ENCODE measurements around the gene CREB5. TPM values are rescaled to one million over a fixed set of nuclear protein-coding genes. Genes with fewer than 3 reads are reported as not detected.

CREB5 gene
- total and polyA plus RNA-seq, 8 donors, result 2.5 to 11.5 (median 3.6) TPM

DNA sequence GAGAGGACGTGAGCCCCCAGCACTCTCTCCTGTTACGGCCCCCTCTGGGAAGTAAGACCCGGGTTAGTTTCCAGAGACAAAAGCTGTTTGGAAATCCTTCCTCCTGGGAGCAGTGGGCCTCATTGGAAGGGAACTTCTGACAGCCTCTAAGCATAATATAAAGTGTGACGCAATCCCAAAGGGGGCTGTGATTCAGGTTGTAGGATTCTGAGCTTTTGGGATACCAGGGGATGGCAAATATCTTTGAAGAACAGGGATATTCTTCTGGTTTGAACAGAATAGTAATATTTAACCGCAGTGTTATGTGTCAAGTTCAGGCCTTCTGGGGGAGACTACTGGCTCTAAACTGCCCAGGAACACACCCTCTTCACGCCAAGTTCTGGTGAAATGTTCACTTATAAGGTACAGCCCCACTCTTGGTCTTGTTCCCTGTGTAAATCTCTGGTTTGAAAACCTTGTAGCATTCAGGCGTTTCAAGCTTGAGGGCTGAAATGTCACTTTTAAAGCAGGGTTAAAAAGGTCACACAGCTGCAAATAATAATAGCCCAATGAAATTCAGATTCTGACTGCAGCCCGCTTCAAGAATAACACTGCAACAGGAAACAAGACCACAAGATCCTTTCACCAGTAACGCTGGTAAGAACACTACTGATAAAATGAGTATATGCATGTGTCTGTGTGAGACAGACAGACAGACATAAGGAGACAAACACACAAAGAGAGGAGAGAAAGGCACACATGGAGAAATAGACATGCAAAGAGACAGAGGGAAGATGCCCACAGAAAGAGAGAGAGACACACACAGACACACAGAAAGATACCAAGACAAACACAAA lies 69.0 kb downstream of the CREB5 start:
- DNase-seq, result no peak
- 74% methylated on average over 9 of the region's 9 CpGs for WGBS, 2 donors
- no peak for ATAC-seq
- Histone ChIP-seq H3K4me3 (no peak overlapping the region), H3K27me3 (no peaks in the 10 kb centered on the region), H3K4me1 (no peaks in the 10 kb centered on the region), H3K36me3 (no peaks in the 10 kb centered on the region), H3K9me3 (no peaks in the 10 kb centered on the region), H3K27ac (no peak overlapping the region)
- intact Hi-C loops (cut with DNase I), result no loop called here
- FAIRE-seq, result no peak
- TF ChIP-seq, protein P1, sequence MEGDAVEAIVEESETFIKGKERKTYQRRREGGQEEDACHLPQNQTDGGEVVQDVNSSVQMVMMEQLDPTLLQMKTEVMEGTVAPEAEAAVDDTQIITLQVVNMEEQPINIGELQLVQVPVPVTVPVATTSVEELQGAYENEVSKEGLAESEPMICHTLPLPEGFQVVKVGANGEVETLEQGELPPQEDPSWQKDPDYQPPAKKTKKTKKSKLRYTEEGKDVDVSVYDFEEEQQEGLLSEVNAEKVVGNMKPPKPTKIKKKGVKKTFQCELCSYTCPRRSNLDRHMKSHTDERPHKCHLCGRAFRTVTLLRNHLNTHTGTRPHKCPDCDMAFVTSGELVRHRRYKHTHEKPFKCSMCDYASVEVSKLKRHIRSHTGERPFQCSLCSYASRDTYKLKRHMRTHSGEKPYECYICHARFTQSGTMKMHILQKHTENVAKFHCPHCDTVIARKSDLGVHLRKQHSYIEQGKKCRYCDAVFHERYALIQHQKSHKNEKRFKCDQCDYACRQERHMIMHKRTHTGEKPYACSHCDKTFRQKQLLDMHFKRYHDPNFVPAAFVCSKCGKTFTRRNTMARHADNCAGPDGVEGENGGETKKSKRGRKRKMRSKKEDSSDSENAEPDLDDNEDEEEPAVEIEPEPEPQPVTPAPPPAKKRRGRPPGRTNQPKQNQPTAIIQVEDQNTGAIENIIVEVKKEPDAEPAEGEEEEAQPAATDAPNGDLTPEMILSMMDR (IDR thresholded peaks at IDR 0.05), result no peak

DNA sequence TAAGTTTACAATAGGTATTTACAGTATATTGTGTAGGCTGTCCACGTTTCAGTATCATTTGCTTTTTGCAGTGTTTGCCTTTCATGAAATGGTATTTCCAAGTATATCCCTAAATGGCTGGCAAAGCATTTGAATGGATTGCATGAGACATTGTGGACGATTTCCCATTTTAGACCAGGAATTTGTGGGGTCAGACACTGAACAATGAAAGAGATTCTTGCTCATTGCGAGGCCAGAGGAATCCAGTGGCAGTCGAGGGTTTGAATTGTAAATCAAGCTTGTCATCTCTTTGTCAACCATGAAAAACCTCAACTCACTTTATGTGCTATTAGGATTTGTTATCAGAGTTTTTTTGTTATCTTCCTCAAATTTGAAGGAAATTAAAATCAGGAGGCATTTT lies 70.8 kb downstream of the CREB5 start:
- TF ChIP-seq, protein P1 (IDR thresholded peaks at IDR 0.05), result no peak
- no peaks in the 10 kb centered on the region for H3K4me1 ChIP-seq
- FAIRE-seq (no peak), DNase-seq (no peak), ATAC-seq (no peak)
- H3K27me3 ChIP-seq, result no peaks in the 10 kb centered on the region
- H3K4me3 ChIP-seq, result no peak overlapping the region
- intact Hi-C loops (cut with DNase I), result no loop called here
- WGBS, 2 donors, result 46 to 49% methylated on average over 4 of the region's 4 CpGs
- H3K27ac ChIP-seq, result no peak overlapping the region
- no peaks in the 10 kb centered on the region for H3K36me3 ChIP-seq
- H3K9me3 ChIP-seq, result no peaks in the 10 kb centered on the region

DNA sequence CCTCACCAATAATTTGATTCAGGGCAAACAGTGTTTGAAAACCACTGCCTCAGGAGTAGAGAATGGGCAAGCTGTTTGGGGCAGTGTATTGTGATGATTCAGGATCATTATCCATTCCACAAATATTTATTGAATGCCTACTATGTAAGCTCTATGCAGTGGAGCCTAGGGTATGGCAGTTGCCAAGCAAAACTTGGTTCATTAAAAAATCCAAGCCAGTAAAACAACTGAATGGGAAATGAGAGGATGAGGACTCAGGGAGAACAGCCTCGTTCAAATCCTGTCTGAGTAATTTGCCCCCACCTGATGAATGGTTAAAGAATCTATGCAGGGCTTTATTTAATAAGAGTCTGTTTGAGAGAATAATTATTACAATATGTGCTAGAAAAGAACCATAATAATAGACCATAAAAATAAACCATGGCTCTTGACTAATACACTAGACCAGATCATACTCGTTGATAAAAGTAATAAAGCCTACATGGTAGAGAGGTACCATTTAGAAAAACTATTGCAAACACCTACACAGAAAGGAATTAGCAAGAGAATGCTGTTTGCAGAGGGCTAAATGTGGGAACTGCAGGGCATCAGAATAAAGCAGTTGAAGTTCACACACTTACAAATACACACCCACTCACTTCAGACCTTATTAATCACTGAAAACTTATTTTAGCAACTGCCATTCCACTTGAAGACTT lies 71.7 kb downstream of the CREB5 start:
- H3K36me3 ChIP-seq, result no peaks in the 10 kb centered on the region
- DNase-seq (no peak), FAIRE-seq (no peak), ATAC-seq (no peak)
- no peaks in the 10 kb centered on the region for H3K9me3 ChIP-seq
- TF ChIP-seq, protein P1 (IDR thresholded peaks at IDR 0.05), result no peak
- intact Hi-C loops (cut with DNase I), result no loop called here
- no peaks in the 10 kb centered on the region for H3K27me3 ChIP-seq
- H3K4me3 ChIP-seq, result no peak overlapping the region
- H3K27ac ChIP-seq, result no peak overlapping the region
- 54 to 57% methylated on average over 2 of the region's 2 CpGs for WGBS, 2 donors
- H3K4me1 ChIP-seq, result peaks cover 0 to 3% (median 0%) of the 10 kb centered on the region in 3 donors

DNA sequence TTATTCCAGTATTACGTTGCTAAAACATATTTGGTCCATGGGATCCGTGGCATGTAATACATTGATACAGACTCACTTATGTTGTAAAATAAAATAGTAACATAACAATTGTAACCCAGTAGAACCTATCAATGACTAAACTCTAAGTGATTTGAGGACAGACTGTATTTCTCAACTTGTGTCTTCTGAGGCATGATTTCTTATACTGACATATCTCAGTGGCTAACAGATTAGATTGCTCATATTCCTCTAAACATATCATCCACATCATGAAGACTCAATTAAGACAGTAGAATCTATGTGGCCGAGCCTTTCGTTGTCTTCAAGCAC lies 72.3 kb downstream of the CREB5 start:
- intact Hi-C loops (cut with DNase I), result no loop called here
- TF ChIP-seq, protein P1 (IDR thresholded peaks at IDR 0.05), result no peak
- FAIRE-seq (no peak), DNase-seq (no peak), ATAC-seq (no peak)
- H3K9me3 ChIP-seq, result no peaks in the 10 kb centered on the region
- H3K4me3 ChIP-seq, result no peak overlapping the region
- H3K36me3 ChIP-seq, result no peaks in the 10 kb centered on the region
- 82% methylated on average over 4 of the region's 4 CpGs for WGBS, 2 donors
- no peak overlapping the region for H3K27ac ChIP-seq
- H3K27me3 ChIP-seq, result no peaks in the 10 kb centered on the region
- peaks cover 0 to 3% (median 0%) of the 10 kb centered on the region in 3 donors for H3K4me1 ChIP-seq

DNA sequence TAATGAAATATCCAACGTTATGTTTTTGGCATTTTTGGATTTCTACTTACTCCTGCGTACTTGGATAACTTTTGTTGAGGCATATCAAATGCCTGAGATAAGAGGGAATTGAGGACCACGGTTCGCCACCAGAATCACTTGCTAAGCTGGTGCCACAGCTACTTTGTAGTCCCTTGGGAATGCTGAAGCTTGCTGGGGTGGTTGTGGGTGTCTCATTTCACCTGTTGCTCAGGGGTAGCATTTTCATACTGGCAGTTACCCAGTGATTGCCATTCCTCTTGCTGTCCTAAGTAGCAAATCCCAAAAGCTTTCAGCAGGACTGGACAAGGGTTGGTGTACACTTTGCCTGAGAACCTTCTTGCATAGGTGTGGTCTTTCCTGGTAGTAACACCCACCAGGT lies 75.2 kb downstream of the CREB5 start:
- Histone ChIP-seq H3K4me1 (peaks cover 0 to 3% (median 0%) of the 10 kb centered on the region in 3 donors), H3K27me3 (no peaks in the 10 kb centered on the region), H3K27ac (peak overlapping the region in 1 of 4 donors; percentile 28), H3K4me3 (no peak overlapping the region), H3K36me3 (no peaks in the 10 kb centered on the region), H3K9me3 (no peaks in the 10 kb centered on the region)
- DNase-seq (no peak), FAIRE-seq (no peak), ATAC-seq (no peak)
- intact Hi-C loops (cut with DNase I), result no loop called here
- TF ChIP-seq, protein P1 (IDR thresholded peaks at IDR 0.05), result no peak
- 82 to 90% methylated on average over 4 of the region's 4 CpGs for WGBS, 2 donors

Measured in pancreas (tissue), 10 donors.